Stimulated activated naive CD8-positive, alpha-beta T cell treated with anti-CD3 and anti-CD28 coated beads, Interleukin-15, amount 100 ng/mL, for 72 hours (primary cell): ENCODE data around the gene RSPO1.
A peak's percentile ranks its signal among the peaks of the same experiment; 100 is the strongest.
"Not testable (repeated sequence)": the region's sequence is repeated elsewhere in the genome, so short reads cannot be mapped to it uniquely, and the experiment has no call there.

Source experiments
- ATAC-seq: fragments of 150-1000 bp; cut with Tn5 transposase; 2 replicates; pipeline ENCODE4 v1.10.0; 2021; ENCODE audit warnings: mild to moderate bottlenecking, moderate library complexity
- DNase-seq, 2 donors: peaks; one replicate each; pipeline ENCODE4 v3.0.0; 2021 to 2022
- H3K27ac Mint-ChIP-seq, 2 donors: one replicate each; pipeline ENCODE4 v1.8.0; 2022; ENCODE audit warnings: mild to moderate bottlenecking in 2 of 2, mixed read lengths in 2 of 2, moderate library complexity in 2 of 2
- H3K27me3 Mint-ChIP-seq: one replicate; pipeline ENCODE4 v1.8.0; 2022; ENCODE audit warnings: mixed read lengths
- H3K4me1 Mint-ChIP-seq: one replicate; pipeline ENCODE4 v1.8.0; 2022; ENCODE audit warnings: mild to moderate bottlenecking, mixed read lengths
- H3K4me3 Mint-ChIP-seq, 2 donors: one replicate each; pipeline ENCODE4 v1.8.0; 2022; ENCODE audit warnings: mild to moderate bottlenecking in 2 of 2, mixed read lengths in 2 of 2, moderate library complexity in 1 of 2
- H3K9me3 Mint-ChIP-seq, 2 donors: one replicate each; pipeline ENCODE4 v1.8.0; 2022; ENCODE audit warnings: mixed read lengths in 2 of 2

Gene RSPO1

GRCh38 chr1:37634244-37634991 is at the start of gene RSPO1:
Gene RSPO1 (minus strand): TSS chr1:37634892. CDS start chr1:37629661, 5,231 bp downstream.
- peak; percentile 72 for ATAC-seq
- H3K27ac Mint-ChIP-seq, result no peak within 1 kb of the TSS
- no peaks in the 10 kb centered on the region for H3K9me3 Mint-ChIP-seq
- H3K4me3 Mint-ChIP-seq, result peak within 1 kb of the TSS; percentile 32 to 36
- DNase-seq, result no peak
- peaks cover 75% of the 10 kb centered on the region for H3K27me3 Mint-ChIP-seq
- peaks cover 27% of the 10 kb centered on the region for H3K4me1 Mint-ChIP-seq

- not testable (repeated sequence) for H3K4me3 Mint-ChIP-seq, ATAC-seq, H3K9me3 Mint-ChIP-seq, H3K27me3 Mint-ChIP-seq, DNase-seq, H3K27ac Mint-ChIP-seq
- H3K4me1 Mint-ChIP-seq, result peaks cover 16% of the 10 kb centered on the region
Observed at GRCh38 chr1:37684182-37684581, 49.5 kb upstream of the RSPO1 start.

GRCh38 chr1:37682334-37682987 is 47.8 kb upstream of the RSPO1 start:
- Mint-ChIP-seq H3K4me1 (no peaks in the 10 kb centered on the region), H3K9me3 (no peaks in the 10 kb centered on the region), H3K27ac (no peak overlapping the region), H3K27me3 (no peaks in the 10 kb centered on the region), H3K4me3 (no peak overlapping the region)
- peak; percentile 71 for ATAC-seq
- peak; percentile 67 to 70 for DNase-seq

- Mint-ChIP-seq H3K27ac (no peak overlapping the region), H3K4me3 (no peak overlapping the region), H3K27me3 (peaks cover under 1% of the 10 kb centered on the region), H3K9me3 (no peaks in the 10 kb centered on the region), H3K4me1 (peaks cover 8% of the 10 kb centered on the region)
- no peak for DNase-seq
- no peak for ATAC-seq
Observed at GRCh38 chr1:37680933-37681332, 46.2 kb upstream of the RSPO1 start.

DNA sequence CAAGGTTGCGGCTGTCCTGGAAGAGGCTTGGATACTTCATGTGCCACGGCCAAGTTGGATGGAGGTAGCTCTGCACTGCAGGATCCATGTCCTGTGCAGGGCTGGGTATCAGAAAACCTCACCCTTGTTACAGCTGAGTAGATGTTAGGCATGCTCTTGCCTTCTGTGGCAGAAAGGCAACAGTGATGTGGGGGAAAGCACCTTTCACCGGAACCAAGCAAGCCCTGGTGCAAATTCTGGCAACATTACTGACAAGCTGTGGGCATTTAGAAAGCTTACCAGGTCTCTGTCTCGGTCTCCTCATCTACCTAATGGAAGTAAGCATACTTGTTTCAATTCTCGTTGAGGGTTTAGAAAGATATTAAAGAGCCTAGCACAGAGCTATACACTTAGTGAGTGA is 43.1 kb upstream of the RSPO1 start:
- peaks cover 10% of the 10 kb centered on the region for H3K27me3 Mint-ChIP-seq
- no peak overlapping the region for H3K27ac Mint-ChIP-seq
- no peak overlapping the region for H3K4me3 Mint-ChIP-seq
- H3K9me3 Mint-ChIP-seq, result no peaks in the 10 kb centered on the region
- H3K4me1 Mint-ChIP-seq, result peaks cover 27% of the 10 kb centered on the region
- ATAC-seq (no peak), DNase-seq (no peak)

- Mint-ChIP-seq H3K27ac (no peak overlapping the region), H3K4me3 (no peak overlapping the region), H3K4me1 (peaks cover 27% of the 10 kb centered on the region), H3K9me3 (no peaks in the 10 kb centered on the region), H3K27me3 (peaks cover 17% of the 10 kb centered on the region)
- no peak for DNase-seq
- ATAC-seq, result no peak
Observed at GRCh38 chr1:37677143-37677439, 42.4 kb upstream of the RSPO1 start.

DNA sequence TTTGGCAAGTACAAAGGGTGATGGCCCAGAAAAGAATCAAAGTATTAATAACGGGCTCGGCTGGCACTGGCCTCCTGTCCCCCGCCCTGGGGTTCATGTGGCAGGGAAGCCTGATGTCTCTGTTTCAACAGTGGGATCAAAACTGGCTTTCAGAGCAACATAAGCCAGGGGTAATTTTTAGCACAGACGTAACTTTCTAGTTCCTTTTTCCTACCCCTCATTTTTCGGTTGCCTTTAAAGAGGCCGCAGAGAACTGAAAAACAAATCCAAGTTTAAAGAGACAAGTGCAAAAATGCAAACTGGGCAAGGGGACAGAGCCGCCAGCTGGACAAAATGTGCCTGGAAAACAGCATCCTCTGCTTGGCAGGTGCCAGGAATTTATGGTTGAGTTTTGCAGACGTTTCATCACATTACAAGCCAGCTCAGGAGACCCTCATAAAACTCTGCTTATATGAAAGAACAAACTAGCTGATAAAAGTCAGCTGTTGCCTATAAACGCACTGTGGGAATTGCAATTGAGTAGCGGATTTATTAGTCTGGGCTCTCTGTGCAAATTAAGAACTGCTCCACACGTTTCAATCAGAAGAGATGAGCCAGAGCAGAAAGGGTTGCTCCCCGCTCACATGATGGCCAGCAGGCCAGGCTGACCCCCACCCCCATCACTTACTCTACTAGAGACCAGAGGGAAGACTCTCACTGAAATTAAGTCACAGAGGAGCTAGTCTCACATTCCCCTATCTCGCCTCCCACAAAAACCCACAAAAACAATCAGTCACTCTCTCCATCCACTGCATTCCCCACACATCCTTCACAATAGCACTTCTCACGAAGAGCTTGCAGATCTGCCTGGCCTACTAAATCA is 41.8 kb upstream of the RSPO1 start:
- no peak overlapping the region for H3K4me3 Mint-ChIP-seq
- H3K9me3 Mint-ChIP-seq, result no peaks in the 10 kb centered on the region
- DNase-seq (no peak), ATAC-seq (no peak)
- H3K27me3 Mint-ChIP-seq, result peaks cover 22% of the 10 kb centered on the region
- H3K4me1 Mint-ChIP-seq, result peaks cover 27% of the 10 kb centered on the region
- peak overlapping the region in 1 of 2 donors; percentile 4 for H3K27ac Mint-ChIP-seq

- Mint-ChIP-seq H3K27ac (no peak overlapping the region), H3K4me1 (peaks cover 27% of the 10 kb centered on the region), H3K9me3 (no peaks in the 10 kb centered on the region), H3K27me3 (peaks cover 26% of the 10 kb centered on the region), H3K4me3 (peak overlapping the region; percentile 13 to 52)
- DNase-seq, result peak; percentile 39 to 65
- peak; percentile 96 for ATAC-seq
Observed at GRCh38 chr1:37673920-37674319, 39.2 kb upstream of the RSPO1 start.

DNA sequence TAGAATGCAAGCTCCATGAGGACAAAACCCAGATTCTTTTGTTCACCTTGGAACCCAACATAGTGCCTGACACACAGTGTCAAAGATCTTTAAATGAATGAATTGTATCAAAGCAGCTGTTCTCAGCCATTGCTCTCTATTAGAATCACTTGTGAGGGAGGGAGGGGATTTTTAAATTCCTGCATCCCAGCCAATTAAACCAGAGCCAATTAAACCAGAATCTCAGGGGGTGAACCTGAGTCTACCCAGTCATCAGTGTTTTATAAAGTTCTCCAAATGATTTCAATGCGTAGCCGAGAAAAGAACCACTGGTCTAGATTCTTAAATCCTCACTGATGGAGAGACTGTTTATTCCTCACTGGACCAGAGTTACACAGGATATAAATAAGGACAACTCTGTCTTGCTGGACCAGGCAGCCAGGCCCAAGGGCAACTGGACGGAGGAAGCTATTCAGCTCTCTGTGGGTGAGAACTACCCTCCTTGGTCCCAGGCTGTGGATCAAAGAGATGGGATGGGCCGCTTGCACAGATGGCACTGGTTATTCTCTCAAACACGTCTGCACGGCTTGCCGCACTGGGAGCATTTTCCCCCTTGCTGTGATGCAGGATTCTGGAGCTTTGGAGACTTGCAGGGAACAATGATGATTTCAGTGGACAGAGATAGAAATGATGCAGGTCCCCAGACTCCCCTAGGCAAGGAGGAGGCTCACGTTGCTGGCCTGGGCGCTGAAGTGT is 37.6 kb upstream of the RSPO1 start:
- DNase-seq (no peak), ATAC-seq (no peak)
- peaks cover 27% of the 10 kb centered on the region for H3K4me1 Mint-ChIP-seq
- H3K27ac Mint-ChIP-seq, result no peak overlapping the region
- no peak overlapping the region for H3K4me3 Mint-ChIP-seq
- H3K9me3 Mint-ChIP-seq, result no peaks in the 10 kb centered on the region
- peaks cover 26% of the 10 kb centered on the region for H3K27me3 Mint-ChIP-seq

GRCh38 chr1:37671261-37671660 is 36.6 kb upstream of the RSPO1 start:
- DNase-seq (no peak), ATAC-seq (no peak)
- no peak overlapping the region for H3K27ac Mint-ChIP-seq
- peaks cover 19% of the 10 kb centered on the region for H3K4me1 Mint-ChIP-seq
- peaks cover 26% of the 10 kb centered on the region for H3K27me3 Mint-ChIP-seq
- H3K4me3 Mint-ChIP-seq, result no peak overlapping the region
- no peaks in the 10 kb centered on the region for H3K9me3 Mint-ChIP-seq

DNA sequence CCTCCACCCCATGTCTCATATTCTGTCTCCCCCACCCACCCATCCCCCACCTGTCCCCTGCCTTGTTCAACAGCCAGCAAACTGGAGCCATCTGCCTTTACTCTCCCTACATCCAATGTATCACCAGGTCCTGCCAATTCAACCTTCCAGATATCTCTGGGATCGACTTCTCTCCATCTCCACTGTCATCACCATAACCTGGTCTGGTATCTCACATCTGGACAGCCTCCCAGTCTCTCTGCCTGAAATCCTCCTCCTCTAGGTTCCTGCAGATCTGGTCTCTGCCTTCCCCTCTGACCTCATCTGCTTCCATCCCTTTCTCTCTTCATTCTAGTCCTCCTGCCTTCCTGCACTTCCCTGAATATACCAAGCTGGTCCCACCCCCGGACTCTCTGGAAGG is 35.4 kb upstream of the RSPO1 start:
- no peaks in the 10 kb centered on the region for H3K9me3 Mint-ChIP-seq

GRCh38 chr1:37667023-37667671 is 32.5 kb upstream of the RSPO1 start:
- peaks cover 16% of the 10 kb centered on the region for H3K27me3 Mint-ChIP-seq
- no peak overlapping the region for H3K27ac Mint-ChIP-seq
- H3K4me1 Mint-ChIP-seq, result no peaks in the 10 kb centered on the region
- no peak overlapping the region for H3K4me3 Mint-ChIP-seq
- DNase-seq, result no peak
- ATAC-seq, result no peak
- no peaks in the 10 kb centered on the region for H3K9me3 Mint-ChIP-seq

More for the DNA sequence above, 35.4 kb upstream of the RSPO1 start:
- DNase-seq, result no peak
- H3K27me3 Mint-ChIP-seq, result peaks cover 24% of the 10 kb centered on the region
- H3K27ac Mint-ChIP-seq, result no peak overlapping the region
- no peak for ATAC-seq
- peaks cover 13% of the 10 kb centered on the region for H3K4me1 Mint-ChIP-seq
- H3K4me3 Mint-ChIP-seq, result no peak overlapping the region

- no peak overlapping the region for H3K27ac Mint-ChIP-seq
- DNase-seq, result no peak
- no peaks in the 10 kb centered on the region for H3K9me3 Mint-ChIP-seq
- no peaks in the 10 kb centered on the region for H3K4me1 Mint-ChIP-seq
- no peak overlapping the region for H3K4me3 Mint-ChIP-seq
- H3K27me3 Mint-ChIP-seq, result peaks cover 12% of the 10 kb centered on the region
- no peak for ATAC-seq
Observed at GRCh38 chr1:37666241-37666867, 31.7 kb upstream of the RSPO1 start.

DNA sequence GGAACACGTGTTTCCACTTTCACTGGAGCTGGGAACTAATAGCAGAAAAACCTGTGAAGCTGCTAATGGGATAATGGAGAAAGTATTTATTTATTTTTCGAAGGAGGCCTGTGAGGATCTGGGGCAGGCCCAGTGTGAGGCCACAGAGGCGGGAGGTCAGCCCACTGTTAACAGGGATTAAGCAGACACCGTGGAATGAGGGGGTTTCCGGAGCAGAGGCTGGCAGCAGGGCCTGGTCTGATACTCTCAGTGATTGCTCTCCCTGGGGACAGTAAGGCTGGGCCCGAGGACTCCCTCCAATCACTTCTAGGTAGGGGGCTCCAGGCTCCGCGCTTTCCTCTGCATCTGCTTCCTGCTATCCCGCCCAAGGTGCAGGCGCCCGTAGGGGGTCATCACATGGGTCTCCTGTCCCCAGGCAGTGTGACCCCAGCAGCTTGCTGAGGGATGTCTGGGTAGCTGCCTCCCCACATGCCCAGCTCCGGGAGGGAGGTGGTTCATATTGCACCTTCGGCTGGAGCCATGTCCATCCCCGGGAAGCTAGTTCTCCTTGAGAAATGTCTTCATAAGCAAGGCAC is 28.8 kb upstream of the RSPO1 start:
- Mint-ChIP-seq H3K9me3 (no peaks in the 10 kb centered on the region), H3K4me1 (no peaks in the 10 kb centered on the region), H3K4me3 (no peak overlapping the region), H3K27me3 (peaks cover 22% of the 10 kb centered on the region), H3K27ac (no peak overlapping the region)
- ATAC-seq (no peak), DNase-seq (no peak)
